Measurements from ENCODE around the gene GBGT1.
"Not testable (repeated sequence)": the region's sequence is repeated elsewhere in the genome, so short reads cannot be mapped to it uniquely, and the experiment has no call there.

Gene GBGT1

GRCh38 chr9:133163504-133164172, at the start of gene GBGT1:
TSS of gene GBGT1 (minus strand) at chr9:133163914. CDS start at chr9:133162412, 1,502 bp downstream.
- no peak for DNase-seq

- DNase-seq = no peak
These were observed 46.9 kb upstream of the GBGT1 start for GRCh38 chr9:133210609-133211008.

- no peak for DNase-seq
These were observed 46.5 kb upstream of the GBGT1 start for GRCh38 chr9:133210202-133210532.

- DNase-seq = not testable (repeated sequence)
These were observed 45.9 kb upstream of the GBGT1 start for GRCh38 chr9:133209327-133210201.

GRCh38 chr9:133208880-133209300, 45.2 kb upstream of the GBGT1 start, which contains the start of gene OBP2B:
TSS of gene OBP2B (minus strand) at chr9:133209250. CDS start at chr9:133209199, 51 bp downstream.
- not testable (repeated sequence) for DNase-seq

- not testable (repeated sequence) for DNase-seq
These were observed 44.6 kb upstream of the GBGT1 start for GRCh38 chr9:133208171-133208879.

- DNase-seq = no peak
These were observed 43.9 kb upstream of the GBGT1 start for GRCh38 chr9:133207540-133208170.

- no peak for DNase-seq
These were observed 43.4 kb upstream of the GBGT1 start for GRCh38 chr9:133207021-133207531.

- DNase-seq = no peak
These were observed 42.5 kb upstream of the GBGT1 start for GRCh38 chr9:133205996-133206931.

- not testable (repeated sequence) for DNase-seq
These were observed 41.8 kb upstream of the GBGT1 start for GRCh38 chr9:133205481-133205887.

GRCh38 chr9:133204993-133205336, 41.3 kb upstream of the GBGT1 start:
- DNase-seq = no peak

GRCh38 chr9:133204335-133204992, 40.8 kb upstream of the GBGT1 start:
- DNase-seq = no peak

GRCh38 chr9:133203506-133204075, 39.9 kb upstream of the GBGT1 start:
- DNase-seq = no peak

- no peak for DNase-seq
These were observed 39.2 kb upstream of the GBGT1 start for GRCh38 chr9:133202688-133203453.

- DNase-seq = no peak
These were observed 38.4 kb upstream of the GBGT1 start for GRCh38 chr9:133202145-133202513.

GRCh38 chr9:133201424-133202144, 37.9 kb upstream of the GBGT1 start:
- no peak for DNase-seq

GRCh38 chr9:133200631-133201030, 36.9 kb upstream of the GBGT1 start:
- no peak for DNase-seq

- no peak for DNase-seq
These were observed 36.1 kb upstream of the GBGT1 start for GRCh38 chr9:133199648-133200321.

GRCh38 chr9:133195029-133195428, 31.3 kb upstream of the GBGT1 start:
- no peak for DNase-seq
